GM12892 (cell line): ENCODE data around the gene NGFR.

Experiments used
- POLR2A ChIP-seq: IDR thresholded peaks from 2 replicates; pipeline ENCODE4 v1.6.1; 2011; ENCODE audit warnings: low read depth, low read length, control low read depth
- POLR2AphosphoS5 ChIP-seq: IDR thresholded peaks from 2 replicates; pipeline ENCODE4 v1.6.1; 2011; ENCODE audit warnings: low read depth, low read length, control low read depth
- TAF1 ChIP-seq: IDR thresholded peaks from 2 replicates; pipeline ENCODE4 v1.6.1; 2011; ENCODE audit warnings: low read depth, mild to moderate bottlenecking, control low read depth, low read length, borderline replicate concordance

GRCh38 chr17:49498029-49498615 lies 3.0 kb downstream of the NGFR start:
- no peak for TF ChIP-seq POLR2A
- no peak for TF ChIP-seq TAF1
- TF ChIP-seq POLR2AphosphoS5 = no peak
